GM13976 (cell line): ENCODE measurements around the gene C2orf74.
"Not testable (repeated sequence)": the region's sequence is repeated elsewhere in the genome, so short reads cannot be mapped to it uniquely, and the experiment has no call there.

ENCODE experiments used
- DNase-seq: peaks from one replicate; pipeline ENCODE4 v3.0.0; 2012; ENCODE audit warnings: low spot score
- in situ Hi-C: fragments of 300-500 bp; cut with MboI; formaldehyde crosslinking; loops from one replicate; pipeline ENCODE4 v1.12.0; 2022; ENCODE audit warnings: low sequenced_read_pairs, mixed read lengths, inconsistent platforms; ENCODE audit not compliant: unreplicated experiment
- TF ChIP-seq, protein P1 (sequence below): IDR thresholded peaks from 2 replicates; pipeline ENCODE4 v1.5.1; 2012; ENCODE audit warnings: borderline replicate concordance, mild to moderate bottlenecking; ENCODE audit not compliant: insufficient read depth; ENCODE audit errors: extremely low read depth, missing control alignments, control extremely low read depth

Gene C2orf74

DNA sequence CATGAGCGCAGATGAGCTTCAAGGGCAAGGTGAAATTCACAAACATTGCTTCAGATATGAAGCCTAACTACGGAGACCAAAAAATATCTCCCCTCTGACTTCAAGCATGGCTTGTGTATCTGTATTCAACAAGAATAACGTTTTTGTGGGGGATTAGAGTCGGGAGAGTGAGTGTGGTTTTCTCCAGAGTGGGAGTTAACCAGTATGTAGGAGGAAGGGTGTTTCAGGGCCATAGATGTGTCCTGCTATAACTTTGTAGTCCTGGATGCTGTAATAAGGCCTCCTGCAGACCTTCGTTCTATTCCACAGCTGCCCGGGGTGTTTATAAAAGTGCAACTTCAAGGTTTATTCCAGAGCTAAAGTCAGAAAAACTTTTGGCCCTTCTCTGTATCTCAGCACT is 12.9 kb upstream of the C2orf74 start:
- TF ChIP-seq, protein P1, sequence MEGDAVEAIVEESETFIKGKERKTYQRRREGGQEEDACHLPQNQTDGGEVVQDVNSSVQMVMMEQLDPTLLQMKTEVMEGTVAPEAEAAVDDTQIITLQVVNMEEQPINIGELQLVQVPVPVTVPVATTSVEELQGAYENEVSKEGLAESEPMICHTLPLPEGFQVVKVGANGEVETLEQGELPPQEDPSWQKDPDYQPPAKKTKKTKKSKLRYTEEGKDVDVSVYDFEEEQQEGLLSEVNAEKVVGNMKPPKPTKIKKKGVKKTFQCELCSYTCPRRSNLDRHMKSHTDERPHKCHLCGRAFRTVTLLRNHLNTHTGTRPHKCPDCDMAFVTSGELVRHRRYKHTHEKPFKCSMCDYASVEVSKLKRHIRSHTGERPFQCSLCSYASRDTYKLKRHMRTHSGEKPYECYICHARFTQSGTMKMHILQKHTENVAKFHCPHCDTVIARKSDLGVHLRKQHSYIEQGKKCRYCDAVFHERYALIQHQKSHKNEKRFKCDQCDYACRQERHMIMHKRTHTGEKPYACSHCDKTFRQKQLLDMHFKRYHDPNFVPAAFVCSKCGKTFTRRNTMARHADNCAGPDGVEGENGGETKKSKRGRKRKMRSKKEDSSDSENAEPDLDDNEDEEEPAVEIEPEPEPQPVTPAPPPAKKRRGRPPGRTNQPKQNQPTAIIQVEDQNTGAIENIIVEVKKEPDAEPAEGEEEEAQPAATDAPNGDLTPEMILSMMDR = no peak
- in situ Hi-C loops = no loop called here
- no peak for DNase-seq

DNA sequence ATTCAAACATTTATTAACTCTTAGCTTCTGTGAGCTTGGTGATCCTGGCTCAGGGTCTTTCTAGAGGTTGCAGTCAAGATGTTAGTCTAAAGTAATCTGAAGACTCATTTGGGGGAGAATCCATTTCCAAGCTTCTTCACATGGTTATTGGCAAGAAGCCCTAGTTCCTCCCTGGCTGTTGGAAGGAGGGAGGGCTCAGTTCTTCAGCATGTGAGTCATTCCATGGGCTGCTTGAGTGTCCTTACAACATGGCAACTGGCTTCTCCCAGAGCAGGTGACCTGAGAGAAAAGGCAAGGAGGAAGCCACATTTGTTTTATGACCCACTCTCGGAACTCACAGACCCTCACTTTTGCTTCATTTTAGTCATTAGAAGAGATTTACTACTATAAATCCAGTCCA is 10.6 kb upstream of the C2orf74 start:
- TF ChIP-seq, protein P1 = no peak
- in situ Hi-C loops = no loop called here
- no peak for DNase-seq

DNA sequence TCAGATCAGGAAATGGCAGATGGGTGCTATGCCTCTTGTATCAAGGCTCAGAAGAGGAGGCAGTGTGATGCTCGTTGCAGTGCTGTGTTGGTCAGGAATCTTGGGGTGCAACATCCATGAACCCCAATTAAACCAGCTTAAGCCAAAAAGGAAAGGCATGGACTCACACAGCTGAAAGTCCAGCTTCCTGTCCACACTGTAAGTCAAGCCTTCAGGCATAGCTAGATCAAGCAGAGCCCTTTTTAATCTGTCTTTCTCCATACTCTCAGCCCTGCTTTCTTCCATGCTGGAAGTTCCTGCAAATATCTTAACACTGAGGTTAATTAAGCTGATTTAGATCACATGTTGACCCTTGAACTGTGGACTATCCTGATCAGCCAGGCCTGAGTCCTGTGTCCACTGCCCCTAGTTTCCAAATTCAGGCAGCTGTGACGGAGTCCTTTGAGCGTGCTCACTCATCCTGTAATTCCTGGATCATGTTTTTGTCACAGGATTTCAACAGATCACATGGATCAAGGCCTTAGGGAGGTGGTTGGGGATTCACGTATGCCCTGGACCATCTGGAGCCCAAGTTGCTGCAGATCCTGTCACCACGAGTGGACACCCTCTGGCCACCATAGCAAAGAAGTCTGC is 4.5 kb upstream of the C2orf74 start:
- no peak for DNase-seq
- in situ Hi-C loops = no loop called here
- TF ChIP-seq, protein P1 = no peak

DNA sequence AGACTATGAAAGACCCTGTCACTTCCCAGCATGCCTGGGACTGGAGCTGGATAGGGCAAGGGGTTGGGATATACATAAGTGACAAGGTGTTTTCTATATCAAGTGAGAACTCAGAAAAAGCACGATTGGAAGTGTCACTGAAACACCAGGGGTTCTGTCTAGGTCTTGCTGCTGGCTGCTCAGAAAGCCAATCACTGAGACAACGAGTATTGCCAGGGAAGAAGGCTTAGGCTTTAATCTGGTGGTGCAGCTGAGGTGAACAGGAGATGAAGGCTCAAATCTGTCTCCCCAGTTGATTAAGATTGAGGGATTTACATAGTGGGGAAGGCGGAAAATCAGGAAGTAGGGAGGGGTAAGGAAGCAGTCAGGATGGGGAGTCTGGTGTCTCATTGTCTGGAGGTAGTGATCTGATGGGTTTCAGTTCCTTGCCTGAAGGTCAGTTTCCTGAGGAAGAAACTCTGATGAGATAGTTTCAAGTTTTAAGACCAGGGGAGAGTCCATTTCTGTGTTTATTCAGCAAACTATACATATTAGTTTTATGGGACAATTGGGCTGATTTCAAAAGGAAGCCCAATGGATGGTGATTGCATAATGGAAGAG is 3.5 kb upstream of the C2orf74 start:
- DNase-seq = no peak
- in situ Hi-C loops = no loop called here
- TF ChIP-seq, protein P1 = no peak

DNA sequence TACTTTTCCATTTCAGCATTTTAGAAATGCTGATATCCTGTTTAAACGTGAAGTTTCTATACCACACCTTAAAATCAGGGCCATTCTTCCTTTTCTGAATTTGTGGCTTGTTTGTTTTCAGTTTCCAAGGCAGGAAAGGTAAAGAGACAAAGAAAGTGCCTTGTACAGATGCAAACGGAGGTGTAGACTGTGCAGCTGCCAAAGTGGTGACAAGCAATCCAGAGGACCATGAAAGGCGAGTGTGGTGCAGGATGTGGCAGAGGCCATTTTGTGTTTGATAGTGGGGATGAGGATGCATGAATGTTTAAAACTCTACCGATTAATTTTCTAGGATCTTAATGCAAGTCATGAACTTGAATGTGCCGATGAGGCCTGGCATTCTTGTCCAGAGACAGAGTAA is 733 bp downstream of the C2orf74 start:
- no peak for DNase-seq
- in situ Hi-C loops = no loop called here
- TF ChIP-seq, protein P1 = no peak

DNA sequence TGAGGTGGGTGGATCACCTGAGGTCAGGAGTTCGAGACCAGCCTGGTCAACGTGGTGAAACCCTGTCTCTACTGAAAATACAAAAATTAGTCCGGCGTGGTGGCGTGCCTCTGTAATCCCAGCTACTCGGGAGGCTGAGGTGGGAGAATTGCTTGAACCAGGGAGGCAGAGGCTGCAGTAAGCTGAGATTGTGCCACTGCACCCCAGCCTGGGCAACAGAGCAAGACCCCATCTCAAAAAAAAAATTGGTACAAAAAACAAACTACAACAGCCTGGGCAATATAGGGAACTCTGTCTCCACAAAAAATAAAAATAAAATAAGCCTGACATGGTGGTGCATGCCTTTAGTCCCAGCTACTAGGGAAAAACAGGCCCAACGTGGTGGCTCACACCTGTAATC is 3.1 kb downstream of the C2orf74 start:
- DNase-seq, in situ Hi-C loops: not testable (repeated sequence)

DNA sequence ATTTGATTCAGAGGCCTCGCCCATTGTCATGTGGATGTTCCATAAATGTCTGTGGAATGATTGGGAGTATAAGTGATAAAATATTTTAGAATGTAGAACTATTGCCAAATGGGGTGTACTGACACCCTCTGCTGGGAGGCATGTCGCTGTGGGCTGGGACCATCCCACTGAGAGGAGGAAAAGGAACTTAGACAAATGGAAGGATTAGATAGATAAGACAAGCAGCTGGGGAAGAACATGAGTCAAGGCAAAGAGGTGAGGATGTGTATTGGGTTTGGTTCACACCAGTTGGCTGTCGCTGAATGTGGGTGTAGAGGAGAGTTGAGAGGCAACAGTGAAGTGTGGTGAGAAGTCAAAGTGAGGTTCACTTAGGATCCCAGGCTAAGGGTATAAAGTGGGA is 4.0 kb downstream of the C2orf74 start:
- DNase-seq = no peak
- in situ Hi-C loops = no loop called here
- TF ChIP-seq, protein P1 = no peak
